ENCODE data around the gene MERTK.

MERTK gene

DNA sequence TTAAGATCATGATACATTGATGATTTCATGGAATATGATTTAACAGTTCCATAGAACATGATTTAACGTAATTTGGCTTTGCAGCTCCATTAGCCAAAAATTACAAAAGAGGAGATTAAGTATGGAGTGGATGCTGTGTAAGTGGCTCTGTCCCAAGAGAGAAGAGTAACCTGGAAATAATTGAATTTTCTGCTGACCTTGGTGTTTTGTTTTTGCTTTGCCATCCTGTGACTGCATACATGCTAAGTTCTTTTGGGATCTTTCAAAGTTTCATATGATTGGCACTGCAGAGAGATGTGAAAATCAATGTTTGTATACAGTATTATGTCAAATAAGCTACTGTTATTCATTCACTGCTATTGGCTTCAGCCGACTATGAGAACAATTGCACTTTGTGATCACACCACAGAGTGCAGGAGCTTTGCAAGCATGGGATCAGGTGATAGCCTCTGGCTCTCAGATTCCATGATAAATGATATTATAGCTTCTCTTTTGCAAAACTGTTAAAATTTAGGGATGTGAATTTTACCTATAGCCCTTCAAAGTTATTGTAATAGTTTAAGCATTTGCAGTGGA lies 110.6 kb downstream of the MERTK start:
- H3K4me3 ChIP-seq (ENCODE audit: low read depth, low read length) = no peak overlapping the region
- TF ChIP-seq, protein P1, sequence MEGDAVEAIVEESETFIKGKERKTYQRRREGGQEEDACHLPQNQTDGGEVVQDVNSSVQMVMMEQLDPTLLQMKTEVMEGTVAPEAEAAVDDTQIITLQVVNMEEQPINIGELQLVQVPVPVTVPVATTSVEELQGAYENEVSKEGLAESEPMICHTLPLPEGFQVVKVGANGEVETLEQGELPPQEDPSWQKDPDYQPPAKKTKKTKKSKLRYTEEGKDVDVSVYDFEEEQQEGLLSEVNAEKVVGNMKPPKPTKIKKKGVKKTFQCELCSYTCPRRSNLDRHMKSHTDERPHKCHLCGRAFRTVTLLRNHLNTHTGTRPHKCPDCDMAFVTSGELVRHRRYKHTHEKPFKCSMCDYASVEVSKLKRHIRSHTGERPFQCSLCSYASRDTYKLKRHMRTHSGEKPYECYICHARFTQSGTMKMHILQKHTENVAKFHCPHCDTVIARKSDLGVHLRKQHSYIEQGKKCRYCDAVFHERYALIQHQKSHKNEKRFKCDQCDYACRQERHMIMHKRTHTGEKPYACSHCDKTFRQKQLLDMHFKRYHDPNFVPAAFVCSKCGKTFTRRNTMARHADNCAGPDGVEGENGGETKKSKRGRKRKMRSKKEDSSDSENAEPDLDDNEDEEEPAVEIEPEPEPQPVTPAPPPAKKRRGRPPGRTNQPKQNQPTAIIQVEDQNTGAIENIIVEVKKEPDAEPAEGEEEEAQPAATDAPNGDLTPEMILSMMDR (IDR thresholded peaks at IDR 0.05; ENCODE audit: low read depth, low read length, missing control alignments) = no peak
- DNase-seq (ENCODE audit: low read depth) = no peak

DNA sequence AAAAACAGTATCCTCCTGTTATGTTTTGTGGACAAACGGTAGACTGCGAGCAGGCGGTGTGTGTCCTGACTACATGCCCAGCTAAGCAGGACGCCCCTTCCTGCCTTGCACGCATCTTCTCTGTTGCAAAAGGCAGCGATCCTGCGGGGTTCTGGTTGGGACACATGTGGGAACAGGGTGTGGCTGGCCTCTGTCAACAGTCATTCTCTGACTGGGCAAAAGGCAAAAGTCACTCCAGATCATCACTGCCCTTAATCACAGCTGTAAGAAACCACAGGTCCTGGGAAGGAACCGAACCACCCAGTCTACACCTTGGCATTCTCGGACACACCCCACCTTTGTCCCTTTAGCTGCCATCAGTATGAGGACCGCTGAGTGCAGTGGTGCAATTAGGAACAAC lies 112.3 kb downstream of the MERTK start:
- no peak for DNase-seq (ENCODE audit: low read depth)
- H3K4me3 ChIP-seq (ENCODE audit: low read depth, low read length) = no peak overlapping the region
- TF ChIP-seq, protein P1 (IDR thresholded peaks at IDR 0.05; ENCODE audit: low read depth, low read length, missing control alignments) = no peak

DNA sequence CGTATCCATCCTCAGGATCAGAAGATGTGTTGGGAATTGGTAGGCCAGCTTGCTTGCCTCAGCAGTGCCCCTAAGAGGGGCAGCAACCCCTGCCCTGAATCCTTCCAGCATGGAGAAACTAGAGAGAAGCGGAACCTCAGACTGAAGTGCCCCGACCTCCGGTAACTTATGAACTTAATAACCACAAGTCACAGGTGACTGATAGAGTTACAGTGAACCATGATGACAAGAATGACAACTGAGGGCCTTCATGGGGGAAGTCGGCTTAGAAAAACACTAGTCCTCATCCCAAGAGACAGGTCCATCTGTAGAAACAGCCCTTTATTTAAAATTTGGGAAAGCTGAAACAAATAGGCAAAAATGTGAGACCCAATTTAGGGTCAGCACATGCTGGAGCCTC lies 114.1 kb downstream of the MERTK start:
- TF ChIP-seq, protein P1 (IDR thresholded peaks at IDR 0.05; ENCODE audit: low read depth, low read length, missing control alignments) = no peak
- no peak overlapping the region for H3K4me3 ChIP-seq (ENCODE audit: low read depth, low read length)
- DNase-seq (ENCODE audit: low read depth) = no peak

DNA sequence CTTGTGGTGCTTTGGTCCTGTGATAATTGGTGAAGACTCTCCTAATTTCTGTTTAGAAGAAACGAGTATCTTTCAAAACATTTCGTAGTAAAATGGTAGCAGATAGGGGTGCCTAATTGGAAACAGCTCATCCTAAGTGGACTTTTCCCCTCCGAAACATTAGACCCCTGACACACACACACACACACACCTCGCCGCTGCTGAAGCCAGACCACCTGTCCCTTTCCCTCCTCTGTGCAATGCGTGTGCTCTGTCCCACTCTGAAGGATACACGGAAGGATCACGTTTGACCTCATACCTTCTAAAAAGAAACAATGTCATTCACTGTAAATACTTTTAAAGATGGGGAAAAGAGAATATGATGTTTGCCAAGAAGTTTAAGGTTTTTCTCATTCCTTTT lies 120.4 kb downstream of the MERTK start:
- DNase-seq (ENCODE audit: low read depth) = no peak
- no peak overlapping the region for H3K4me3 ChIP-seq (ENCODE audit: low read depth, low read length)
- TF ChIP-seq, protein P1 (IDR thresholded peaks at IDR 0.05; ENCODE audit: low read depth, low read length, missing control alignments) = no peak

DNA sequence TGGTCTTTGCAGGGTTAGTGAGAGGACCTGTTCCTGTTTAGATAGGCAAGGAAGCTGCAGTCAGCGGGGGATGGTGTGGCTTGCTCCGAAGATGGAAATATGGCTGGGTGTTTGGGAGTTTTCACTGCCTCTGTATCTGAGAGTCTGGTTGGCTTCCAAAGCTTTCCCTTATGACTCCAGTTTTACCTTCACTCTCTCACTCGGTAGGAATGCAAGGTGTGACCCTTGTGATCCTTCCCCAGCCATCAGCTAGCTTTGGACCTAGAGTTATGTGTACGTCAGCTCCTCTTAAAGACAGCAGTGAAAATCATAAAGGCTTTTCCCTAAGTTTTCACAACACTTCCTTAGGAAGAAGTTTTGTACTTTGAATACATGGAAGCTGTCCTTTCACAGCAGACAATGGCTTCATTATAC lies 121.2 kb downstream of the MERTK start:
- no peak overlapping the region for H3K4me3 ChIP-seq (ENCODE audit: low read depth, low read length)
- DNase-seq (ENCODE audit: low read depth) = no peak
- TF ChIP-seq, protein P1 (IDR thresholded peaks at IDR 0.05; ENCODE audit: low read depth, low read length, missing control alignments) = no peak

DNA sequence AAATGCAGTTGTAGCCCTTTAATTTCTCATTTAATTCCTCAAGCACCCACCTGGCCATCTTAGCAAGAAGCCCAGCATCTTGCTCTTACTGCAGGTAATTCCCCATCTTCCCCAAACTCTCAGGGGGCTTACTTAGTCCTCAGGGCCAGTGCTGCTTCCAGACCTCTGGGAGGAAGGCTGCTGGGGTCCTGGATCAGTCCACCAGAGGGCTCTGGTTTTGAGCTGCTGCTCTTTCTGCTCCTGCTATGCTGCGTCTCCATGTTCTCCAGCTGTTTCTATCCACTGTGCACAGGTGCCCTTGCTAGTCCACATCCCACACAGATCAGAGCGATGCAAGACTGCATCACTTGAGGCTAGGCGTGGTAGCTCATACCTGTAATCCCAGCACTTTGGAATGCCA lies 122.2 kb downstream of the MERTK start:
- H3K4me3 ChIP-seq (ENCODE audit: low read depth, low read length) = no peak overlapping the region
- no peak for DNase-seq (ENCODE audit: low read depth)
- TF ChIP-seq, protein P1 (IDR thresholded peaks at IDR 0.05; ENCODE audit: low read depth, low read length, missing control alignments) = peak; percentile 16

DNA sequence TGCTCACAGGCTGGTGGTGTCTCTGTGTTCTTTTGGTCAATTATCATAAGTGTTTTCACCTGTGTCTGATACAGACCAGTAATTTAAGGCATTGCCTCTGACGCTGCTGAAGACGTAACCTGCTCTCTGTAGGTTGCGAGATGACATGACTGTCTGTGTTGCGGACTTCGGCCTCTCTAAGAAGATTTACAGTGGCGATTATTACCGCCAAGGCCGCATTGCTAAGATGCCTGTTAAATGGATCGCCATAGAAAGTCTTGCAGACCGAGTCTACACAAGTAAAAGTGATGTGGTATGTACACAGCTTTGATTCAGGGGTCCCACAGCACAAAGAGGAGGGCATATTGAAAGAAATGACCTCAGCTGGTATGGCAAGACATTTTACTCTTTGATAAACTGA lies 122.9 kb downstream of the MERTK start:
- TF ChIP-seq, protein P1 (IDR thresholded peaks at IDR 0.05; ENCODE audit: low read depth, low read length, missing control alignments) = no peak

More for the DNA sequence above, 122.9 kb downstream of the MERTK start:
- no peak overlapping the region for H3K4me3 ChIP-seq (ENCODE audit: low read depth, low read length)
- DNase-seq (ENCODE audit: low read depth) = no peak

Measured in GM12864 (cell line).